CD4-positive, alpha-beta T cell treated with Interleukin-21 for 1 hour (primary cell): ENCODE data around the gene COL8A2.

Source experiments
- DNase-seq: peaks from one replicate; pipeline ENCODE4 v3.0.0-alpha.2; 2020

Gene COL8A2

GRCh38 chr1:36157115-36157903 lies 32.3 kb upstream of the COL8A2 start:
- DNase-seq = no peak

GRCh38 chr1:36156329-36157114 lies 31.5 kb upstream of the COL8A2 start:
- DNase-seq = peak; percentile 60

GRCh38 chr1:36155408-36156328 lies 30.6 kb upstream of the COL8A2 start, which contains the start of gene MAP7D1:
Gene MAP7D1 (plus strand): TSS chr1:36156160. CDS start chr1:36156418, 258 bp downstream.
- DNase-seq = peak; percentile 86

GRCh38 chr1:36154765-36155407 lies 29.9 kb upstream of the COL8A2 start:
- no peak for DNase-seq

GRCh38 chr1:36154335-36154734 lies 29.3 kb upstream of the COL8A2 start:
- no peak for DNase-seq

GRCh38 chr1:36153476-36153875 lies 28.5 kb upstream of the COL8A2 start:
- DNase-seq = no peak

GRCh38 chr1:36151845-36152203 lies 26.8 kb upstream of the COL8A2 start:
- DNase-seq = peak; percentile 74

GRCh38 chr1:36151134-36151844 lies 26.3 kb upstream of the COL8A2 start:
- no peak for DNase-seq

- DNase-seq = peak; percentile 80
Measured at GRCh38 chr1:36150296-36151133, 25.5 kb upstream of the COL8A2 start.

- DNase-seq = no peak
Measured at GRCh38 chr1:36149973-36150295, 24.9 kb upstream of the COL8A2 start.

GRCh38 chr1:36149237-36149972 lies 24.4 kb upstream of the COL8A2 start, which contains the start of gene TRAPPC3:
Gene TRAPPC3 (minus strand): TSS chr1:36149486. CDS start chr1:36149378, 108 bp downstream.
- peak; percentile 100 for DNase-seq

GRCh38 chr1:36148821-36149236 lies 23.8 kb upstream of the COL8A2 start:
- DNase-seq = no peak

- DNase-seq = no peak
Measured at GRCh38 chr1:36144413-36144812, 19.4 kb upstream of the COL8A2 start.

- DNase-seq = no peak
Measured at GRCh38 chr1:36143424-36143823, 18.4 kb upstream of the COL8A2 start.

- no peak for DNase-seq
Measured at GRCh38 chr1:36142121-36142520, 17.1 kb upstream of the COL8A2 start.

- no peak for DNase-seq
Measured at GRCh38 chr1:36139521-36139920, 14.5 kb upstream of the COL8A2 start.

- DNase-seq = no peak
Measured at GRCh38 chr1:36137776-36138175, 12.8 kb upstream of the COL8A2 start.

- DNase-seq = no peak
Measured at GRCh38 chr1:36137226-36137625, 12.2 kb upstream of the COL8A2 start.

- DNase-seq = no peak
Measured at GRCh38 chr1:36136535-36136934, 11.5 kb upstream of the COL8A2 start.

- DNase-seq = no peak
Measured at GRCh38 chr1:36135796-36136195, 10.8 kb upstream of the COL8A2 start.
